Measurements from ENCODE around the gene TNS3.

TNS3 gene

GRCh38 chr7:47413526-47414341 is 168.2 kb downstream of the TNS3 start:
- no peaks in the 10 kb centered on the region for H3K4me1 ChIP-seq (ENCODE audit: control insufficient read depth, low read length)
- H3F3A ChIP-seq (ENCODE audit: control insufficient read depth, insufficient read depth), result no peaks in the 10 kb centered on the region
- H3K9me2 ChIP-seq (replicated peaks; ENCODE audit: control insufficient read depth, low read length), result no peaks in the 10 kb centered on the region
- H3K9me3 ChIP-seq (ENCODE audit: control insufficient read depth, insufficient read depth, low read length), result no peaks in the 10 kb centered on the region
- no peak for TF ChIP-seq EZH2phosphoT487 (IDR thresholded peaks at IDR 0.05; ENCODE audit: borderline replicate concordance, low read length)
- TF ChIP-seq, protein P1, sequence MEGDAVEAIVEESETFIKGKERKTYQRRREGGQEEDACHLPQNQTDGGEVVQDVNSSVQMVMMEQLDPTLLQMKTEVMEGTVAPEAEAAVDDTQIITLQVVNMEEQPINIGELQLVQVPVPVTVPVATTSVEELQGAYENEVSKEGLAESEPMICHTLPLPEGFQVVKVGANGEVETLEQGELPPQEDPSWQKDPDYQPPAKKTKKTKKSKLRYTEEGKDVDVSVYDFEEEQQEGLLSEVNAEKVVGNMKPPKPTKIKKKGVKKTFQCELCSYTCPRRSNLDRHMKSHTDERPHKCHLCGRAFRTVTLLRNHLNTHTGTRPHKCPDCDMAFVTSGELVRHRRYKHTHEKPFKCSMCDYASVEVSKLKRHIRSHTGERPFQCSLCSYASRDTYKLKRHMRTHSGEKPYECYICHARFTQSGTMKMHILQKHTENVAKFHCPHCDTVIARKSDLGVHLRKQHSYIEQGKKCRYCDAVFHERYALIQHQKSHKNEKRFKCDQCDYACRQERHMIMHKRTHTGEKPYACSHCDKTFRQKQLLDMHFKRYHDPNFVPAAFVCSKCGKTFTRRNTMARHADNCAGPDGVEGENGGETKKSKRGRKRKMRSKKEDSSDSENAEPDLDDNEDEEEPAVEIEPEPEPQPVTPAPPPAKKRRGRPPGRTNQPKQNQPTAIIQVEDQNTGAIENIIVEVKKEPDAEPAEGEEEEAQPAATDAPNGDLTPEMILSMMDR (IDR thresholded peaks at IDR 0.05; ENCODE audit: low read depth, low read length, poor library complexity, severe bottlenecking), result no peak
- no peak overlapping the region for H3K27ac ChIP-seq (ENCODE audit: low read depth, low read length)
- no peak overlapping the region for H3K4me2 ChIP-seq (ENCODE audit: low read length)
- no peaks in the 10 kb centered on the region for H3K36me3 ChIP-seq (ENCODE audit: control insufficient read depth, low read length)
- H4K20me1 ChIP-seq (ENCODE audit: control insufficient read depth, insufficient read depth, low read depth, low read length), result no peaks in the 10 kb centered on the region
- no peak overlapping the region for H3K4me3 ChIP-seq (ENCODE audit: low read length)
- no peaks in the 10 kb centered on the region for H3K79me2 ChIP-seq (ENCODE audit: control insufficient read depth, low read length)
- no peaks in the 10 kb centered on the region for H3K27me3 ChIP-seq (ENCODE audit: control insufficient read depth, low read length)

- H3K9me2 ChIP-seq (replicated peaks; ENCODE audit: control insufficient read depth, low read length), result no peaks in the 10 kb centered on the region
- H3K36me3 ChIP-seq (ENCODE audit: control insufficient read depth, low read length), result no peaks in the 10 kb centered on the region
- no peaks in the 10 kb centered on the region for H3F3A ChIP-seq (ENCODE audit: control insufficient read depth, insufficient read depth)
- no peaks in the 10 kb centered on the region for H4K20me1 ChIP-seq (ENCODE audit: control insufficient read depth, insufficient read depth, low read depth, low read length)
- no peaks in the 10 kb centered on the region for H3K79me2 ChIP-seq (ENCODE audit: control insufficient read depth, low read length)
- no peak overlapping the region for H3K27ac ChIP-seq (ENCODE audit: low read depth, low read length)
- TF ChIP-seq, protein P1 (IDR thresholded peaks at IDR 0.05; ENCODE audit: low read depth, low read length, poor library complexity, severe bottlenecking), result no peak
- no peak for TF ChIP-seq EZH2phosphoT487 (IDR thresholded peaks at IDR 0.05; ENCODE audit: borderline replicate concordance, low read length)
- no peaks in the 10 kb centered on the region for H3K4me1 ChIP-seq (ENCODE audit: control insufficient read depth, low read length)
- H3K9me3 ChIP-seq (ENCODE audit: control insufficient read depth, insufficient read depth, low read length), result no peaks in the 10 kb centered on the region
- no peak overlapping the region for H3K4me3 ChIP-seq (ENCODE audit: low read length)
- H3K4me2 ChIP-seq (ENCODE audit: low read length), result no peak overlapping the region
- no peaks in the 10 kb centered on the region for H3K27me3 ChIP-seq (ENCODE audit: control insufficient read depth, low read length)
Measured at GRCh38 chr7:47411901-47412300, 170.0 kb downstream of the TNS3 start.

DNA sequence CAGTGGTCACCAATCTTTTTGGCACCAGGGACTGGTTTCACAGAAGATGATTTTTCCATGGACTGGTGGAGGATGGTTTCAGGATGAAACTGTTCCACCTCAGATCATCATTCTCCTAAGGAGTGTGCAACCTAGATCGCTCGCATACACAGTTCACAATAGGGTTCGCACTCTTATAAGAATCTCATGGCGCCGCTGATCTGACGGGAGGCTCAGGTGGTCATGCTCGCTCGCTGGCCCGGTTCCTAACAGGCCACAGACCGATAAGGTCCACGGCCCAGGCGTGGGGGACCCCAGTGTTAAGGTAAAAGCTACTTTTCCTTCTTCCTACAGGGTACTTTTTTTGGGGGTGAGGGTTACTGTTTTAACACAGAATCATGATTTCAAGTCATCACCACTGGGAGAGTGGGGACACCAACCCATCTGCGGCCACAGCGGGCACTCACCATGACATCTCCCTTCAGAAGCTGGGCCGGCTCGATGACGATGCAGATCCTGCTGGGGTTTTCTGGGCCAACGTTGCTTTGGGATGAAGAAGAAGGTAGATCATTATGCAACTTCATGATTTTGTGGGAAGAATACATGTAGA is 170.5 kb downstream of the TNS3 start:
- Histone ChIP-seq H3K79me2 (ENCODE audit: control insufficient read depth, low read length) (no peaks in the 10 kb centered on the region), H3F3A (ENCODE audit: control insufficient read depth, insufficient read depth) (no peaks in the 10 kb centered on the region), H3K9me2 (replicated peaks; ENCODE audit: control insufficient read depth, low read length) (no peaks in the 10 kb centered on the region), H4K20me1 (ENCODE audit: control insufficient read depth, insufficient read depth, low read depth, low read length) (no peaks in the 10 kb centered on the region), H3K4me3 (ENCODE audit: low read length) (no peak overlapping the region), H3K27me3 (ENCODE audit: control insufficient read depth, low read length) (no peaks in the 10 kb centered on the region), H3K36me3 (ENCODE audit: control insufficient read depth, low read length) (no peaks in the 10 kb centered on the region), H3K27ac (ENCODE audit: low read depth, low read length) (no peak overlapping the region), H3K9me3 (ENCODE audit: control insufficient read depth, insufficient read depth, low read length) (no peaks in the 10 kb centered on the region), H3K4me1 (ENCODE audit: control insufficient read depth, low read length) (no peaks in the 10 kb centered on the region), H3K4me2 (ENCODE audit: low read length) (no peak overlapping the region)
- TF ChIP-seq, protein P1 (IDR thresholded peaks at IDR 0.05; ENCODE audit: low read depth, low read length, poor library complexity, severe bottlenecking), result no peak
- no peak for TF ChIP-seq EZH2phosphoT487 (IDR thresholded peaks at IDR 0.05; ENCODE audit: borderline replicate concordance, low read length)

Measured in DOHH2 (cell line).